GM18508 (cell line): Measurements from ENCODE around the gene PEX14.

ENCODE experiments used
- ATAC-seq: cut with Tn5 transposase; IDR thresholded peaks from one replicate; pipeline ENCODE4 v1.9.1; 2021; ENCODE audit warnings: moderate number of reproducible peaks; ENCODE audit not compliant: insufficient read depth, unreplicated experiment

The PEX14 gene

DNA sequence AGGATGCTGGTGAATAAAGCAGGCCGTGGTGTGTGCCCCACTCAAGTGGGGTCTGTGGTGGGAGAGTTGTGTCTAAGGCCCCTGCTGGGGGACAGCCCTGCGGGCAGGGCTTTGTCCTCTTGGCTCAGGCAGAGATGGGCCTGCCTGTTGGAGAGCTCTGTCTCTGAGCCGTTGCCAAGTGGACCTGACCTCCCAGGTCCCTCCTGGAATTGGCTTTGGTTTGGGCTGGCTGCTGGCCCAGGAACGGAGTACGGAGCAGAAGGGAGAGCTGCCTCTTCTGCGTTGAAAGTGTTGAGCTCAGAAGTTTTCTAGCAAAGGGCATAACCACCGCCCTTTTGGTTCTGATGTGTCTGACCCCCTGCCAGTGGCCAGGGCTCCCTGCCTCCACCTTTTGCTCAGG lies 153.9 kb downstream of the PEX14 start:
- ATAC-seq = no peak

DNA sequence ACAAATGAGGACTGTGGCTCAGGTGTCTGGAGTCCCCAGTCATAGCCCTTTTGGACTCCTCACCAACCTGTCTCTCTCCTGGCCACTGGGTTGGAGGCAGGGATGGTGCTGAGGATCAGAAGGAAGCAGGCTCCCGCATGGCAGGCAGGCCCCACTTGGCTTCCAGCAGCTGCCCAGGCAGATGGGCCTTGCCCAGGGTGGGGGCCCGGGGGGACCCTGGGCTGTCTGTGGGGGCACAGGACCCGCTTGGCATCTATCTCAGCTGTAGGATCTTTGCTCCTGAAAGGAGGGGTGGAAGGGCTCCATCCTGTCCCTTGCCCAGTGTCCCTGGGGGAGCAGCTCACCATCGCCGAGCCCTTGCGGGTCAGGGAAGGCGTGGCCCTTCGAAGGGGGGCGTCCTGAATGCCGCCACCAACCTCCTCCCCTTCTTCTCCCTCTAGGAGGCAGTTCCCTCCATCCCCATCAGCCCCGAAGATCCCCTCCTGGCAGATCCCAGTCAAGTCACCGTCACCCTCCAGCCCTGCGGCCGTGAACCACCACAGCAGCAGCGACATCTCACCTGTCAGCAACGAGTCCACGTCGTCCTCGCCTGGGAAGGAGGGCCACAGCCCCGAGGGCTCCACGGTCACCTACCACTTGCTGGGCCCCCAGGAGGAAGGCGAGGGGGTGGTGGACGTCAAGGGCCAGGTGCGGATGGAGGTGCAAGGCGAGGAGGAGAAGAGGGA lies 154.5 kb downstream of the PEX14 start:
- no peak for ATAC-seq

DNA sequence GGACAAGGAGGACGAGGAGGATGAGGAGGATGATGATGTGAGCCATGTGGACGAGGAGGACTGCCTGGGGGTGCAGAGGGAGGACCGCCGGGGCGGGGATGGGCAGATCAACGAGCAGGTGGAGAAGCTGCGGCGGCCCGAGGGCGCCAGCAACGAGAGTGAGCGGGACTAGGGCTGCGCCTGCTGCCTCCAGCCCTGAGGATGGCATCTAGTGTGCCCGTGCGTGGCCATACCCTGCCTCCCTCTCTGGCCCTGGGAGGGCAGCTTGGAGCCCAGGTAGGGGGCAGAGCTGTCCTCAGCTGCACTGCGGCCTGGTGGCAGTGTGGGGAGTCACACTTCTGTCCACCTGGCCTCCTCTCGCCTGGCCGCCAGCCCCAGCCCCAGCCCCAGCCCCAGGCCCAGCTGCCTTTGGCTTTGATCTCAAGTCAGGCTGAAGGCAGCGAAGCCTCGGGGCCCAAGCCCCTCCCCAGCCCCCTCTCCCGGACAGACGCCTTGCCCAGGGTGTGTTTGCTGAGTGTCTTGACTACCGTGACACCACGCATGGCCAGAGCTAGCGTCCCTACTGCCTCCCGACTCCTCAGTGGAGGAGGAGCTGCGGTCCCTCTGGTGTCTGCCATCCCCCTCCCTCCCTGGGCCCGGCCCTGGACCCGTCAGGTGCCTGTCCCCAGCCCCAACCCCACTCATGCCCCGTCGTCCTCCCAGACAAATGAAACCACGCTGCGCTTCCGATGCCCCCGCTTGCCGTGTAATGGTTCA lies 155.2 kb downstream of the PEX14 start:
- no peak for ATAC-seq

DNA sequence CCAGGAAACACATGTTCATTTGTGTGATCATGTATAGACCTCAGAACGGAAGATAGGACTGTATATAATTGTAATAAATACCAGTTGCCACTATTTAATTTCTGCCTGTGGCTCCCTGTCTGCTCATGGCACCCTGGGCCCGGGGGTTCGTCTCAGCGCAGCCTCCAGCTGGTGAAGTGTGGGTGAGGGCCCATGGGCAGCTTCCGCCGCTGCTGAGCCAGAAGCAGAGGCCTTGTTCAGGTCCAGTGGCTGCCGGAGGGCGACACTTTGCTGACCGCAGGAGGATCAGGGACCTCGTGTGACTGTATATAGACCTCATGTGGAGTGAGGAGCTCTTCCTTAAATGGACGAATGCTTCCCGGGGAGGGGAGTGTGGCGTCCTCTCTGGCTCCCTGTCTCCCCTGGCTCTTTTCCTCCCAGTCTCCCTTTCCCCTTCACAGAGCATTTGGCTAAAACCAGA lies 155.9 kb downstream of the PEX14 start:
- no peak for ATAC-seq

DNA sequence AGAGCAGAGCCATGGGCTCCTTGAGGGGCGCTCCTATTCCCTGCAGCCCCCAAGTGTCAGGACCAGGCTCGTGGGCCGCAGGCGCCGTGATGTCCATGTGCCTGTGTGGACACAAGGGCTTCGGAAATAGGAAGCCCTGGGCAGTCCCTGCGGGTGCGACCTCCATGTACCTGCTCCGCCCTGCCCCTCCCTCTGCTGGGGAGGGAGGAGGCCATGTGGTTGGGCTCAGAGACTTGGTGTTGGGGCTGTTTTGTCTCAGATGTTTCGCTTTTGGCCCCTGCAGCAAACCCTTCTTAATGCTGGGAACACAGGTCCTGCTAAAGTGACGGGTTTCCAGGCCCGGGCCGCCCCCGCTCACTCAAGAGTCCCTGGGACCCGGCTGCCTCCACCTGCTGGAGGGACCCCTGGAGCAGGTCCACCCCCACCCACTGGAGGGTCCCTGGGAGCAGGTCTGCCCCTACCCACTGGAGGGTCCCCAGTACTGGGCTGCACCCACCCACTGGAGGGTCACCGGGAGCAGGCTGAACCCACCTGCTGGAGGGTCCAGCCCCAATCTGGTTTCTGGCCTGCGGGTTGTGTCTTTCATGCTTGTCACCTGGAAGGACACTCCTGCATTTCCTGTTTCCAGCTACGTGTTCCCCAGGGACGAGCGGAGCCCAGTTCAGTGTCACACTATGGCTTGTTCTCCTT lies 156.5 kb downstream of the PEX14 start:
- no peak for ATAC-seq

- no peak for ATAC-seq
Observed at GRCh38 chr1:10631811-10632593, 157.3 kb downstream of the PEX14 start.

DNA sequence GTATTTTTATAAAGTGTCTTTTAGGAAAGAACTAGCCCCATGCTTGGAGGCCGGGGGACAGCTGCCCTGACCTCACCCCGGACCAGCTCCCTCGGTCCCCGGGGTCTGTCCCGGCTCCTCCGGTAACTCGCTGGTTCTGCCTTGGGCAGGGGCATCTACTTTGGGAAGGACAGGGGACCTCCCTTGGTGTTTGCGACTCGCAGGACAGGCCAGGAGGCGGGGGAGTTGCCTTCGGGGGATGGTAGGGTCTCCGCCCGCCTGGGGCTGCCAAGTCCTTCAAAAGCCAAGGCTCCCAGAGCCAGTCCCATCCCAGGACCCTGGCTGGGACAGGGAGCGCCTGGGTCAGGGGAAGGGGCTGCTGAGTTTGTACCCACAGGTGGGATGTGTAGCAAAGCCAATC lies 157.9 kb downstream of the PEX14 start:
- ATAC-seq = no peak

GRCh38 chr1:10633416-10633815 lies 158.7 kb downstream of the PEX14 start:
- no peak for ATAC-seq

GRCh38 chr1:10634075-10634427 lies 159.3 kb downstream of the PEX14 start:
- ATAC-seq = no peak

DNA sequence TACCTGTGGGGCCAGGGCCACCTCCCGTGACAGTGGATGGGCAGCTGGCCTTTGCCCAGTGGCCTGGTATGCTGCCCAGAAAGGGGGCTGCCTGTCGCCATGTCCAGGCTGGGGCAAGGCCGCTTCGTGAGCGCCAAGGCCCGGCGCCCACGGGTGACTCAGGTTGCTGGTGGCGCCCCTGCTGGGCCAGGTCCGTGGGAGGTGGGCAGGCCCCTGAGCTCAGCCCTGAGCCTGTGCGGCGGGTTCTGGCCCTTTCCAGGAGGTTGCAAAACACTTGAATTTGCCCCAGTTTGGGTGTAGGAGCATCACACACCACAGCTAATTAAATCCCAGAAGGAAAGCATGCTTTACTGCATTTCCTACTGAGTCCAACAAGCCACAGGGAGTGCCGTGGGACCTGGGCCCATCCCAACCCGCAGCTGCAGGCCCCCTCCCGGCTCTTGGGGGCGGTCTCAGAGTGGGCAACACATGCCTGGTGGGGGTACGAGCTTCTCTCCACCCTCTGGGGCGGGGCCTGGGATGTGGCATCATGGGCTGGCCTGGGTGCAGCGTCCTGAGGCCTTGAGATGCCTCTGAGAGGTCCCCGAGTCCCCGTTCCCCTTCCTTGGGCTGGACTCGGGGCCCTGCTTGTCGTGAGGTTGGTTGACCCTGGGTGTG lies 159.8 kb downstream of the PEX14 start:
- no peak for ATAC-seq

- no peak for ATAC-seq
Observed at GRCh38 chr1:10635085-10635896, 160.5 kb downstream of the PEX14 start.

DNA sequence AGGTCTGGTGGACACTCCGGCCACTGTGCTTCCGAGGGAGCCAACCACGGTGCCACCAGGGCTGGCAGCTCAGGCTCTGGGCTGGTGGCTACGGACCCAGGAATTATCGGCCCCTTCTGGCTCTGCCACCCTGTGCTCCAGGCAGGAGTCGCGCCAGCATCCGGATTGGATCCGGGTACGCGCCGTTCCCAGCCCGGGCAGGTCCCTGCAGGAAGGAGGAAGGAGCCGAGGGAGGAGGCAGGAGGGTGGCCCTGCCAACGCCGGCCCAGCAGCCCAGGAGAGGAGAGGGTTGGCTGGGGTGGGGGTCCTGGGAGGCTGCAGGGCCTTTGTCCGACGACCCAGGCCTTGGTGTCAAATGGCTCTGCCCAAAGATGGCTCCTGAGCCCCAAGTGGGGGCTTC lies 161.2 kb downstream of the PEX14 start:
- ATAC-seq = no peak

DNA sequence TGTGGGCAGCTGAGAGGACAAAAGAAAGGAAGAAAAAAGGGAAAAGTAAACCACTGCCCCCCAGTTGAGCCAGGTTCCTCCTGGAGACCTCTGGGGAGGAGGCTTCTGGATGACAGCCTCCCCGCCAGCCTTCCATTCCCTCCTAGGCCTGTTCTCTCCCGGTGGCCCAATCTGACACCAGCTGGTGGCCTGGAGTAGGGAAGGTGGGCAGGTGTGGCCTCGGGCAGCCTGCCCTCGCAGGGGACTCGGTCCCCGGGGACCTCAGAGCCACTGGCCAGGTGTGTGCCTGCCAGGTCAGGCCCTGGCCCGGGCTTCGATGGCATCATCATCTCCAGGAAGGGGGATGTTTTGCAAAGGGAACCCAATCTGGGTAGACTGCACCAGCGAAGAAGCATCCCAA lies 162.7 kb downstream of the PEX14 start:
- ATAC-seq = no peak

DNA sequence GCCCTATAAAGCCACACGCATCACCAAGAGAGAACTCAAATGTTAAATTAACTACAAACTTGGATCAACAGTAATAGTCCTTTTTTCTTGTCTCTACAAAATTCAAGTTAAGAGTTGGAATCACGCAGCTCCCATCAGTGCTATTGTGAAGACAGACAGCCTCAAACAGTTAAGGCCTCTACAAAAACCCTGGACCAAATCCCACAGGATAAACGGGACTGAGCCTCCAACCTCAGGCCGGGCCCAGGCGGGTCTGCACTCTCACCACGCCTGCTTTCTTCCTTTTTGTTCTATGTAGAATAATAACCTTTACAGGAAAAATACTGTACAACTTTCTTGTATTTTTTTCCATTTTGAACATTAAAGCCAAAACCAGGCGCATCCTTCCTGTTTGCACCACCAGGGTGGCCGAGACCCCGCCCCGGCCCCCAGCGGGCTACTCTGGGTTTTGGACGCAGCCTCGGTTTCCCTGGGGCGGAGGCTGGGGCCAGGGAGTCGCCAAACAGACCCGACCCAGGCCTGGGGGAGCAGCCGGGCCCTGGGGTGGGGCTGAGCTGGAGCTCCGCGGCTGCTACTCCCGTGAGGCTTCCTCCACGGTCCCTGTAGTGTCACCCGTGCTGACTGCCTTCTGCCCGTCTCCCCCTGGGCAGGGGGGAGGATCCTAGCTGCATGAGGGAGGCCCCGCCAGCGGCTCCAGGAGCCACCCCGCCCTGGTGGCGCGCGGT lies 163.2 kb downstream of the PEX14 start:
- no peak for ATAC-seq

GRCh38 chr1:10638559-10639005 lies 163.8 kb downstream of the PEX14 start:
- no peak for ATAC-seq

- ATAC-seq = no peak
Observed at GRCh38 chr1:10639011-10639774, 164.4 kb downstream of the PEX14 start.

DNA sequence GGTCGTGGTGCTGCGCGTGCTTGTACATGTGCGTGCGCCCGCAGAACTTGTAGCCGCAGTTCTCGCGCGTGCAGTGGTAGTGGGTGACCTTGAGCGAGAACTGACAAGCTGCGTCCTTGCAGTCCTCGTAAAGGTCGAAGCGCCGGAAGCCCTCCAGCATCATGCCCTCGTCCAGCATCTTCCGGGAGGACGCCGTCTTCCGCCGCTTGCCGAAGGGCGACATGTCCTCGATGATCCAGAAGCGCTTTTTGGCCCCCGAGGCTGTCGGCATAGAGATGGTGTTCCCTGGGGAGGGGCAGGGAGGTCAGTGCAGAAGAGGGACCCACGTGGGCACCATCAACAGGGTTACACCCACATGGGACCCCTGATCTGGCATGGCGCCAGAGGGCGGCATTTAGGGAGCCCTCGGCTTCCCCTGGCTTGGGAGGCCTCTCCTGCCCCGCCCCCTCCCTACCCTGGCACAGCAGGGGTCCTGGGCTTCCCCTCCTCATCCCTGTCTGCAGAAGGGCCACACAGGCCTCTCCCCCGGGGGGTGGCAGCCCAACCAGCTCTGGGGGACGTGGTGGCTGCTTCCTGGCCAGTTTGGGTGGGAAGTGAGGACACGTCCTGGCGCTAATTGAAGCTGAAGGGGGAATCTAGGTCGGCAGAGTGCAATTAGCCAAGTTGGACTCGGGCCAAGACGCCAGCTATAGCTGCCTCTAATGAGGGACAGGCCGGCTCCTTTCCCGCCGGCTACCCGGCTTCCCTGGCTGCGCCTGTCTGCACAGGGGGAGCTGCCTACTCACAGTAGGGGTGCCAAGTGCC lies 165.2 kb downstream of the PEX14 start:
- ATAC-seq = no peak
